HEK293T (cell line): ENCODE data around the gene AMOT.

ENCODE experiments used
- CTCF ChIA-PET: fragments of 350-600 bp; formaldehyde crosslinking; extraction: SDS; loops from one replicate; lab custom pipeline; 2021; ENCODE audit warnings: antibody characterized with exemption, inconsistent platforms; lab: Yijun Ruan, JAX
- POLR2A ChIA-PET: fragments of 350-600 bp; formaldehyde crosslinking; extraction: SDS; loops from one replicate; lab custom pipeline; 2020; ENCODE audit warnings: antibody characterized with exemption, inconsistent platforms; lab: Yijun Ruan, JAX
- DNase-seq: peaks from one replicate; pipeline ENCODE4 v3.0.0; 2012; ENCODE audit warnings: mixed read lengths; ENCODE audit errors: extremely low spot score
- ARNT ChIP-seq: fragments of 450-650 bp; IDR thresholded peaks from 2 replicates; pipeline ENCODE4 v1.6.1; 2017; ENCODE audit warnings: mild to moderate bottlenecking
- BHLHE40 ChIP-seq: fragments of 450-650 bp; IDR thresholded peaks from 2 replicates; pipeline ENCODE4 v1.6.1; 2016; ENCODE audit warnings: mild to moderate bottlenecking, moderate library complexity, borderline replicate concordance
- CTBP1 ChIP-seq: fragments of 450-650 bp; IDR thresholded peaks from 2 replicates; pipeline ENCODE4 v1.6.1; 2016; ENCODE audit warnings: borderline replicate concordance
- ELF4 ChIP-seq: fragments of 450-650 bp; IDR thresholded peaks from 2 replicates; pipeline ENCODE4 v1.6.1; 2017; ENCODE audit warnings: antibody characterized with exemption
- FOXA1 ChIP-seq: fragments of 450-650 bp; IDR thresholded peaks from 2 replicates; pipeline ENCODE4 v1.6.1; 2016; ENCODE audit warnings: mild to moderate bottlenecking
- FOXK2 ChIP-seq: fragments of 450-650 bp; IDR thresholded peaks from 2 replicates; pipeline ENCODE4 v1.6.1; 2016; ENCODE audit warnings: mild to moderate bottlenecking
- FOXM1 ChIP-seq: fragments of 450-650 bp; IDR thresholded peaks from 2 replicates; pipeline ENCODE4 v1.6.1; 2017; ENCODE audit warnings: mild to moderate bottlenecking, borderline replicate concordance
- HDGF ChIP-seq: fragments of 450-650 bp; IDR thresholded peaks from 2 replicates; pipeline ENCODE4 v1.6.1; 2017; ENCODE audit warnings: antibody characterized with exemption, borderline replicate concordance
- L3MBTL2 ChIP-seq: fragments of 450-650 bp; conservative IDR thresholded peaks from 2 replicates; pipeline ENCODE4 v1.6.1; 2016; ENCODE audit warnings: mild to moderate bottlenecking
- LEF1 ChIP-seq: fragments of 450-650 bp; IDR thresholded peaks from 2 replicates; pipeline ENCODE4 v1.6.1; 2017; ENCODE audit warnings: mild to moderate bottlenecking, borderline replicate concordance
- NFRKB ChIP-seq: fragments of 450-650 bp; IDR thresholded peaks from 2 replicates; pipeline ENCODE4 v1.6.1; 2016; ENCODE audit warnings: mild to moderate bottlenecking, moderate library complexity
- PKNOX1 ChIP-seq: fragments of 450-650 bp; IDR thresholded peaks from 2 replicates; pipeline ENCODE4 v1.6.1; 2016
- SP1 ChIP-seq: fragments of 450-650 bp; IDR thresholded peaks from 2 replicates; pipeline ENCODE4 v1.6.1; 2017
- SUZ12 ChIP-seq: fragments of 450-650 bp; IDR thresholded peaks from 2 replicates; pipeline ENCODE4 v1.6.1; 2016; ENCODE audit warnings: mild to moderate bottlenecking
- TARDBP ChIP-seq: fragments of 450-650 bp; IDR thresholded peaks from 2 replicates; pipeline ENCODE4 v1.6.1; 2016
- ZNF384 ChIP-seq: fragments of 450-650 bp; IDR thresholded peaks from 2 replicates; pipeline ENCODE4 v1.6.1; 2016

AMOT gene

GRCh38 chrX:112840382-112841113 lies at the start of gene AMOT:
AMOT (minus strand) TSS chrX:112840831; CDS start chrX:112823126, 17,705 bp downstream.
- peak; percentile 89 for DNase-seq
- CTCF ChIA-PET: interaction anchor here (1.2 kb wide), 1 partner anchor 10 kb away, joined by 4 read pairs; no protein-coding TSS in a partner anchor
- POLR2A ChIA-PET: interaction anchor here (0.6 to 6.4 kb wide), 9 partner anchors 9 to 1823 kb away, joined by 3 to 52 read pairs (median 5); no protein-coding TSS in a partner anchor
- TF ChIP-seq CTBP1: peak; percentile 82; the same call in 1 of the 2 replicates
- TF ChIP-seq FOXK2: no peak
- peak; percentile 64; the same call in 1 of the 2 replicates for TF ChIP-seq L3MBTL2
- TF ChIP-seq TARDBP: peak; percentile 57; the same call in 1 of the 2 replicates

GRCh38 chrX:112889400-112889799 lies 48.8 kb upstream of the AMOT start:
- CTCF ChIA-PET: interaction anchor here (0.7 kb wide), 1 partner anchor 31 kb away, joined by 3 read pairs; no protein-coding TSS in a partner anchor
- no peak for DNase-seq
- POLR2A ChIA-PET: no interaction called here

GRCh38 chrX:112888916-112889315 lies 48.3 kb upstream of the AMOT start:
- DNase-seq: no peak
- TF ChIP-seq PKNOX1 (no peak), FOXA1 (no peak), L3MBTL2 (no peak), SUZ12 (no peak), ZNF384 (no peak), CTBP1 (no peak), FOXM1 (no peak), ARNT (no peak), TARDBP (no peak), LEF1 (no peak), BHLHE40 (no peak), FOXK2 (no peak), ELF4 (no peak), SP1 (no peak), NFRKB (no peak), HDGF (no peak)
- ChIA-PET CTCF (interaction anchor here (0.7 kb wide), 1 partner anchor 32 kb away, joined by 3 read pairs; no protein-coding TSS in a partner anchor), POLR2A (no interaction called here)

More at GRCh38 chrX:112889400-112889799, 48.8 kb upstream of the AMOT start:
- TF ChIP-seq ARNT (no peak), L3MBTL2 (no peak)

GRCh38 chrX:112877771-112878173 lies 37.1 kb upstream of the AMOT start:
- no peak for TF ChIP-seq SP1
- no peak for TF ChIP-seq FOXM1
- TF ChIP-seq FOXK2: no peak
- TF ChIP-seq HDGF: no peak
- no peak for TF ChIP-seq PKNOX1
- TF ChIP-seq FOXA1: no peak
- TF ChIP-seq ELF4: no peak
- no peak for TF ChIP-seq TARDBP
- no peak for TF ChIP-seq SUZ12
- no peak for TF ChIP-seq L3MBTL2
- no peak for TF ChIP-seq CTBP1
- TF ChIP-seq BHLHE40: no peak
- TF ChIP-seq ZNF384: no peak
- TF ChIP-seq ARNT: no peak
- no peak for DNase-seq
- POLR2A ChIA-PET: no interaction called here
- CTCF ChIA-PET: no interaction called here

- CTCF ChIA-PET: no interaction called here
- TF ChIP-seq HDGF (no peak), FOXK2 (no peak), ZNF384 (no peak), CTBP1 (no peak), FOXA1 (no peak), LEF1 (no peak), L3MBTL2 (no peak), SP1 (no peak)
- POLR2A ChIA-PET: interaction anchor here (1.0 kb wide), 1 partner anchor 23 kb away, joined by 3 read pairs; no protein-coding TSS in a partner anchor
- no peak for DNase-seq
These were observed 34.0 kb upstream of the AMOT start for GRCh38 chrX:112874614-112875013.

GRCh38 chrX:112874175-112874574 lies 33.5 kb upstream of the AMOT start:
- TF ChIP-seq ELF4: no peak
- no peak for TF ChIP-seq CTBP1
- no peak for TF ChIP-seq SUZ12
- no peak for TF ChIP-seq HDGF
- TF ChIP-seq ARNT: no peak
- no peak for TF ChIP-seq PKNOX1
- no peak for TF ChIP-seq FOXM1
- no peak for TF ChIP-seq TARDBP
- TF ChIP-seq FOXA1: no peak
- POLR2A ChIA-PET: interaction anchor here (1.0 kb wide), 1 partner anchor 23 kb away, joined by 3 read pairs; no protein-coding TSS in a partner anchor
- DNase-seq: no peak
- CTCF ChIA-PET: no interaction called here
